A549 (cell line): ENCODE results near the gene REC8. TPM values are rescaled to one million over a fixed set of nuclear protein-coding genes. Genes with fewer than 3 reads are reported as not detected.
"Not testable (repeated sequence)": the region's sequence is repeated elsewhere in the genome, so short reads cannot be mapped to it uniquely, and the experiment has no call there.

Experiments used
- ATAC-seq, 2 experiments: fragments of 200-7000 bp in 1 of 2; fragments of >200 bp in 1 of 2; cut with Nextera tagmentation in 1 of 2; cut with Tn5 transposase in 1 of 2; 3 replicates each; pipeline versions ENCODE4 v1.8.0 to v1.9.1; 2018 to 2020; ENCODE audit warnings: mild to moderate bottlenecking in 1 of 2, moderate library complexity in 1 of 2
- CTCF ChIA-PET: fragments of 300-600 bp; sonication (Branson Sonifier 250); formaldehyde crosslinking; extraction: SDS; loops from one replicate; lab custom pipeline; 2021; ENCODE audit warnings: antibody characterized with exemption, inconsistent platforms; lab: Yijun Ruan, JAX
- POLR2A ChIA-PET: fragments of 350-600 bp; formaldehyde crosslinking; extraction: SDS; loops from one replicate; lab custom pipeline; 2021; ENCODE audit warnings: antibody characterized with exemption, inconsistent platforms; lab: Yijun Ruan, JAX
- DNase-seq, 2 experiments: peaks; one replicate each; pipeline versions ENCODE4 v3.0.0 to v3.0.0-alpha.2; 2011 to 2016; ENCODE audit warnings: low read depth in 1 of 2, low spot score in 1 of 2
- FAIRE-seq: peaks from 2 replicates; lab custom pipeline; 2011; peaks lifted over from hg19 to GRCh38; lab: Jason Lieb, UNC
- H3K27ac ChIP-seq, 2 experiments: fragments of >200 bp; sonication (Bioruptor Twin); formaldehyde crosslinking; 3 replicates each; pipeline ENCODE4 v1.5.1; 2016 to 2017
- H3K4me1 ChIP-seq: fragments of >200 bp; sonication (Bioruptor Twin); formaldehyde crosslinking; 3 replicates; pipeline ENCODE4 v1.6.1; 2016
- H3K4me2 ChIP-seq: fragments of >200 bp; sonication (Bioruptor Twin); formaldehyde crosslinking; 3 replicates; pipeline ENCODE4 v1.6.1; 2016
- H3K4me3 ChIP-seq: fragments of >200 bp; sonication (Bioruptor Twin); formaldehyde crosslinking; 3 replicates; pipeline ENCODE4 v1.5.1; 2016
- H3K9me3 ChIP-seq: fragments of >200 bp; sonication (Bioruptor Twin); formaldehyde crosslinking; 3 replicates; pipeline ENCODE4 v1.6.1; 2016
- ATOH8 ChIP-seq: fragments of 250-450 bp; sonication (Bioruptor Pico); IDR thresholded peaks from 2 replicates; pipeline ENCODE4 v1.5.0; 2020; ENCODE audit warnings: low read depth, mild to moderate bottlenecking, moderate library complexity
- BCL3 ChIP-seq: fragments of >200 bp; sonication (Bioruptor Twin); formaldehyde crosslinking; IDR thresholded peaks from 3 replicates; pipeline ENCODE4 v1.6.1; 2016
- CHD2 ChIP-seq: fragments of 150-350 bp; IDR thresholded peaks from 2 replicates; pipeline ENCODE4 v1.6.1; 2014; ENCODE audit warnings: low read length; ENCODE audit not compliant: partially characterized antibody
- ELK1 ChIP-seq: fragments of 150-350 bp; IDR thresholded peaks from 2 replicates; pipeline ENCODE4 v1.6.1; 2014; ENCODE audit warnings: low read depth, mild to moderate bottlenecking, low read length
- EP300 ChIP-seq, 2 experiments: fragments of >200 bp; sonication (Bioruptor Twin); formaldehyde crosslinking; IDR thresholded peaks; 2 replicates in 1 of 2; 3 replicates in 1 of 2; pipeline ENCODE4 v1.6.1; 2016 to 2017
- FOXS1 ChIP-seq: fragments of 250-450 bp; sonication (Bioruptor Pico); IDR thresholded peaks from 2 replicates; pipeline ENCODE4 v1.5.0; 2020; ENCODE audit warnings: mild to moderate bottlenecking, moderate library complexity
- GATA3 ChIP-seq: IDR thresholded peaks from 2 replicates; pipeline ENCODE4 v1.6.1; 2012; ENCODE audit warnings: borderline replicate concordance
- HDAC2 ChIP-seq: fragments of 200-600 bp; sonication (generic); IDR thresholded peaks from 2 replicates; pipeline ENCODE4 v1.6.1; 2016
- HES2 ChIP-seq: fragments of >200 bp; sonication (Bioruptor Twin); formaldehyde crosslinking; IDR thresholded peaks from 2 replicates; pipeline ENCODE4 v1.6.1; 2016
- HEYL ChIP-seq: fragments of 250-450 bp; sonication (Bioruptor Pico); IDR thresholded peaks from 2 replicates; pipeline ENCODE4 v1.8.0; 2021; ENCODE audit warnings: mild to moderate bottlenecking, moderate library complexity
- HOXA7 ChIP-seq: fragments of 250-450 bp; sonication (Bioruptor Pico); IDR thresholded peaks from 2 replicates; pipeline ENCODE4 v1.5.0; 2020; ENCODE audit warnings: mild to moderate bottlenecking, moderate library complexity
- HOXB13 ChIP-seq: fragments of 250-450 bp; sonication (Bioruptor Pico); IDR thresholded peaks from 2 replicates; pipeline ENCODE4 v1.5.0; 2020; ENCODE audit warnings: low read depth, mild to moderate bottlenecking, moderate library complexity
- JUN ChIP-seq, 2 experiments: fragments of >200 bp; sonication (Bioruptor Twin); formaldehyde crosslinking; IDR thresholded peaks; 2 replicates in 1 of 2; 3 replicates in 1 of 2; pipeline ENCODE4 v1.6.1; 2016 to 2017
- JUNB ChIP-seq: fragments of >200 bp; sonication (Bioruptor Twin); formaldehyde crosslinking; IDR thresholded peaks from 2 replicates; pipeline ENCODE4 v1.6.1; 2016
- KDM5A ChIP-seq: fragments of 200-600 bp; sonication (generic); IDR thresholded peaks from 2 replicates; pipeline ENCODE4 v1.6.1; 2016; ENCODE audit warnings: antibody characterized with exemption, mild to moderate bottlenecking
- NFE2L2 ChIP-seq: fragments of 150-350 bp; conservative IDR thresholded peaks from 2 replicates; pipeline ENCODE4 v1.6.1; 2014; ENCODE audit warnings: low read length
- NPAS2 ChIP-seq: fragments of 250-450 bp; sonication (Bioruptor Pico); IDR thresholded peaks from 2 replicates; pipeline ENCODE4 v1.8.0; 2022; ENCODE audit warnings: mild to moderate bottlenecking, moderate library complexity, borderline replicate concordance
- PBX3 ChIP-seq: IDR thresholded peaks from 2 replicates; pipeline ENCODE4 v1.6.1; 2012
- PHF8 ChIP-seq: fragments of 200-600 bp; sonication (generic); IDR thresholded peaks from 2 replicates; pipeline ENCODE4 v1.6.1; 2016; ENCODE audit warnings: low read depth, mild to moderate bottlenecking, antibody characterized with exemption, moderate library complexity, borderline replicate concordance
- RARB ChIP-seq: fragments of 250-450 bp; sonication (Bioruptor Pico); IDR thresholded peaks from 2 replicates; pipeline ENCODE4 v1.8.0; 2021; ENCODE audit warnings: mild to moderate bottlenecking, moderate library complexity
- RCOR1 ChIP-seq: fragments of 150-350 bp; IDR thresholded peaks from 2 replicates; pipeline ENCODE4 v1.6.1; 2014; ENCODE audit warnings: antibody characterized with exemption, low read length, low read depth
- RNF2 ChIP-seq: fragments of 200-600 bp; sonication (generic); IDR thresholded peaks from 2 replicates; pipeline ENCODE4 v1.6.1; 2016; ENCODE audit warnings: low read depth, mild to moderate bottlenecking, antibody characterized with exemption, moderate library complexity, borderline replicate concordance
- TP53 ChIP-seq: fragments of 250-450 bp; sonication (Bioruptor Pico); IDR thresholded peaks from 2 replicates; pipeline ENCODE4 v1.5.0; 2021; ENCODE audit warnings: mild to moderate bottlenecking, moderate library complexity
- ZSCAN20 ChIP-seq: fragments of 250-450 bp; sonication (Bioruptor Pico); IDR thresholded peaks from 2 replicates; pipeline ENCODE4 v1.8.0; 2022; ENCODE audit warnings: mild to moderate bottlenecking, moderate library complexity
- WGBS: methylation state at CpG from one replicate; pipeline ENCODE4 v1.1.6; 2017; ENCODE audit errors: missing lambda C conversion rate; 5-methylcytosine and 5-hydroxymethylcytosine counted together
- polyA plus RNA-seq, 4 experiments: library from polyadenylated mRNA; depleted of rRNA in 3 of 4; stranded (reverse); fragments of >200 nt; fragmentation: RNase III in 1 of 4; extraction: RNeasy Plus Mini Kit Qiagen cat#74134 plus additional on column Dnase treatment in 1 of 4; gene quantifications; 2 replicates in 3 of 4; 3 replicates in 1 of 4; pipeline ENCODE4 v1.2.3, GENCODE V29; 2011 to 2017

The REC8 gene
- polyA plus RNA-seq, 2 of the 4 experiments (the other 2 are of a cell fraction), result 1.9 to 4.2 TPM

- POLR2A ChIA-PET, result no interaction called here
- H3K9me3 ChIP-seq, result no peaks in the 10 kb centered on the region
- DNase-seq, result no peak
- H3K4me2 ChIP-seq, result no peak overlapping the region
- H3K4me3 ChIP-seq, result no peak overlapping the region
- TF ChIP-seq ELK1, result no peak
- TF ChIP-seq GATA3, result no peak
- TF ChIP-seq HOXA7 (CRISPR knock-in tag), result no peak
- no peak for TF ChIP-seq CHD2
- no peak for TF ChIP-seq PHF8
- TF ChIP-seq ZSCAN20, result no peak
- no peak for TF ChIP-seq NFE2L2
- no peak for TF ChIP-seq TP53 (CRISPR knock-in tag)
- TF ChIP-seq BCL3, result no peak
- no peak for TF ChIP-seq HEYL (CRISPR knock-in tag)
- TF ChIP-seq EP300 (IDR thresholded peaks at IDR 0.05), result no peak
- no peak for TF ChIP-seq HOXB13
- no peak for TF ChIP-seq RARB
- no peak for TF ChIP-seq NPAS2 (CRISPR knock-in tag)
- no peak for TF ChIP-seq PBX3
- TF ChIP-seq, all 56 proteins: peak for 0
- H3K27ac ChIP-seq, result no peak overlapping the region
- no peak for ATAC-seq
- 85% methylated on average over 3 of the region's 4 CpGs for WGBS
- FAIRE-seq, result no peak
- H3K4me1 ChIP-seq, result peaks cover 14% of the 10 kb centered on the region; the same call in 2 of the 3 replicates
- CTCF ChIA-PET, result interaction anchor here (2.2 to 2.4 kb wide), 2 partner anchors 12 to 22 kb away, joined by 11 to 14 read pairs; partner anchors contain the start of gene TINF2
Measured at GRCh38 chr14:24219080-24219479, 47.2 kb downstream of the REC8 start.

GRCh38 chr14:24219521-24219920, 47.6 kb downstream of the REC8 start:
- WGBS, result 85% methylated on average over 3 of the region's 3 CpGs
- Histone ChIP-seq H3K9me3 (no peaks in the 10 kb centered on the region), H3K4me2 (no peak overlapping the region), H3K27ac (no peak overlapping the region), H3K4me1 (peaks cover 10% of the 10 kb centered on the region; the same call in 2 of the 3 replicates), H3K4me3 (no peak overlapping the region)
- POLR2A ChIA-PET, result no interaction called here
- FAIRE-seq, result no peak
- CTCF ChIA-PET, result interaction anchor here (1.2 to 2.4 kb wide), 4 partner anchors 8 to 89 kb away, joined by 3 to 14 read pairs (median 7); partner anchors contain the start of genes CIDEB and TINF2
- no peak for DNase-seq
- no peak for TF ChIP-seq FOXS1 (CRISPR knock-in tag)
- no peak for ATAC-seq

GRCh38 chr14:24222987-24223386, 51.1 kb downstream of the REC8 start:
- FAIRE-seq, H3K9me3 ChIP-seq, ATAC-seq, H3K4me1 ChIP-seq, H3K4me2 ChIP-seq, POLR2A ChIA-PET, H3K27ac ChIP-seq, H3K4me3 ChIP-seq, DNase-seq: not testable (repeated sequence)
- CTCF ChIA-PET, result interaction anchor here (1.2 kb wide), 1 partner anchor 17 kb away, joined by 5 read pairs; no protein-coding TSS in a partner anchor
- WGBS, result 100% methylated on average over 4 of the region's 4 CpGs

- CTCF ChIA-PET, result interaction anchor here (0.7 to 1.9 kb wide), 4 partner anchors 9 to 84 kb away, joined by 3 to 5 read pairs (median 4); partner anchors contain the start of genes MDP1 and TINF2
- Histone ChIP-seq H3K9me3 (no peaks in the 10 kb centered on the region), H3K27ac (no peak overlapping the region), H3K4me3 (no peak overlapping the region), H3K4me2 (no peak overlapping the region), H3K4me1 (peaks cover 7% of the 10 kb centered on the region; the same call in 2 of the 3 replicates)
- FAIRE-seq (no peak), ATAC-seq (no peak), DNase-seq (no peak)
- POLR2A ChIA-PET, result interaction anchor here (1.4 kb wide), 1 partner anchor 18 kb away, joined by 3 read pairs; the partner anchor contains the start of gene TINF2
- WGBS, result 86% methylated on average over 7 of the region's 7 CpGs
- no peak for TF ChIP-seq RARB
- no peak for TF ChIP-seq KDM5A
- TF ChIP-seq JUN (IDR thresholded peaks at IDR 0.05), result no peak
- no peak for TF ChIP-seq RNF2
- TF ChIP-seq RCOR1, result no peak
- TF ChIP-seq HOXA7 (CRISPR knock-in tag), result no peak
- no peak for TF ChIP-seq HOXB13
- no peak for TF ChIP-seq HES2
- no peak for TF ChIP-seq CHD2
- no peak for TF ChIP-seq NFE2L2
- no peak for TF ChIP-seq HDAC2
- TF ChIP-seq FOXS1 (CRISPR knock-in tag), result no peak
- no peak for TF ChIP-seq JUNB
- no peak for TF ChIP-seq ATOH8 (CRISPR knock-in tag)
- TF ChIP-seq ELK1, result no peak
Measured at GRCh38 chr14:24224618-24225071, 52.8 kb downstream of the REC8 start.
